Measurements from ENCODE around the gene ANKRD13B.
"Not testable (repeated sequence)": the region's sequence is repeated elsewhere in the genome, so short reads cannot be mapped to it uniquely, and the experiment has no call there.

ANKRD13B gene

GRCh38 chr17:29592850-29593551 lies at the start of gene ANKRD13B:
Gene ANKRD13B (plus strand): TSS chr17:29593132. CDS start chr17:29593622, 490 bp downstream.
- Histone ChIP-seq H3K9ac (ENCODE audit: low read length) (peak within 1 kb of the TSS; percentile 18), H3K27me3 (ENCODE audit: control insufficient read depth, insufficient read depth, low read length) (no peaks in the 10 kb centered on the region)

GRCh38 chr17:29544066-29544465 lies 48.9 kb upstream of the ANKRD13B start:
- no peak overlapping the region for H3K27ac ChIP-seq (ENCODE audit: low read depth, low read length)
- H3K27me3 ChIP-seq (ENCODE audit: control insufficient read depth, insufficient read depth, low read length), result no peaks in the 10 kb centered on the region
- no peak overlapping the region for H3K9ac ChIP-seq (ENCODE audit: low read length)
- peaks cover 10% of the 10 kb centered on the region for H3K36me3 ChIP-seq (ENCODE audit: control insufficient read depth, insufficient read depth, low read length)
- H3K4me1 ChIP-seq (ENCODE audit: control insufficient read depth, insufficient read depth, low read length), result no peaks in the 10 kb centered on the region
- H3K4me3 ChIP-seq (ENCODE audit: low read length), result no peak overlapping the region

More at GRCh38 chr17:29592850-29593551, at the start of gene ANKRD13B:
- H3K27ac ChIP-seq (ENCODE audit: low read depth, low read length), result peak within 1 kb of the TSS; percentile 87
- H3K36me3 ChIP-seq (ENCODE audit: control insufficient read depth, insufficient read depth, low read length), result no peaks in the 10 kb centered on the region
- H3K4me1 ChIP-seq (ENCODE audit: control insufficient read depth, insufficient read depth, low read length), result peaks cover 25% of the 10 kb centered on the region
- peak within 1 kb of the TSS; percentile 77 for H3K4me3 ChIP-seq (ENCODE audit: low read length)

- Histone ChIP-seq H3K36me3 (ENCODE audit: control insufficient read depth, insufficient read depth, low read length) (peaks cover 10% of the 10 kb centered on the region), H3K9ac (ENCODE audit: low read length) (no peak overlapping the region), H3K4me1 (ENCODE audit: control insufficient read depth, insufficient read depth, low read length) (no peaks in the 10 kb centered on the region), H3K27ac (ENCODE audit: low read depth, low read length) (no peak overlapping the region), H3K4me3 (ENCODE audit: low read length) (no peak overlapping the region), H3K27me3 (ENCODE audit: control insufficient read depth, insufficient read depth, low read length) (no peaks in the 10 kb centered on the region)
These were observed 46.8 kb upstream of the ANKRD13B start for GRCh38 chr17:29546085-29546484.

- Histone ChIP-seq H3K4me1 (ENCODE audit: control insufficient read depth, insufficient read depth, low read length) (no peaks in the 10 kb centered on the region), H3K4me3 (ENCODE audit: low read length) (no peak overlapping the region), H3K27ac (ENCODE audit: low read depth, low read length) (no peak overlapping the region), H3K27me3 (ENCODE audit: control insufficient read depth, insufficient read depth, low read length) (no peaks in the 10 kb centered on the region), H3K9ac (ENCODE audit: low read length) (no peak overlapping the region), H3K36me3 (ENCODE audit: control insufficient read depth, insufficient read depth, low read length) (peaks cover 10% of the 10 kb centered on the region)
These were observed 46.1 kb upstream of the ANKRD13B start for GRCh38 chr17:29546830-29547229.

- H3K36me3 ChIP-seq (ENCODE audit: control insufficient read depth, insufficient read depth, low read length), result no peaks in the 10 kb centered on the region
- no peak overlapping the region for H3K9ac ChIP-seq (ENCODE audit: low read length)
- H3K27me3 ChIP-seq (ENCODE audit: control insufficient read depth, insufficient read depth, low read length), result no peaks in the 10 kb centered on the region
- H3K27ac ChIP-seq (ENCODE audit: low read depth, low read length), result no peak overlapping the region
- no peaks in the 10 kb centered on the region for H3K4me1 ChIP-seq (ENCODE audit: control insufficient read depth, insufficient read depth, low read length)
- H3K4me3 ChIP-seq (ENCODE audit: low read length), result no peak overlapping the region
These were observed 43.6 kb upstream of the ANKRD13B start for GRCh38 chr17:29549177-29549923.

- Histone ChIP-seq H3K4me3 (ENCODE audit: low read length) (no peak overlapping the region), H3K4me1 (ENCODE audit: control insufficient read depth, insufficient read depth, low read length) (no peaks in the 10 kb centered on the region), H3K9ac (ENCODE audit: low read length) (no peak overlapping the region), H3K27ac (ENCODE audit: low read depth, low read length) (no peak overlapping the region), H3K27me3 (ENCODE audit: control insufficient read depth, insufficient read depth, low read length) (no peaks in the 10 kb centered on the region), H3K36me3 (ENCODE audit: control insufficient read depth, insufficient read depth, low read length) (no peaks in the 10 kb centered on the region)
These were observed 37.1 kb upstream of the ANKRD13B start for GRCh38 chr17:29555840-29556239.

- no peaks in the 10 kb centered on the region for H3K27me3 ChIP-seq (ENCODE audit: control insufficient read depth, insufficient read depth, low read length)
- H3K36me3 ChIP-seq (ENCODE audit: control insufficient read depth, insufficient read depth, low read length), result peaks cover 2% of the 10 kb centered on the region
- no peak overlapping the region for H3K27ac ChIP-seq (ENCODE audit: low read depth, low read length)
- H3K4me1 ChIP-seq (ENCODE audit: control insufficient read depth, insufficient read depth, low read length), result peaks cover 2% of the 10 kb centered on the region
- H3K9ac ChIP-seq (ENCODE audit: low read length), result no peak overlapping the region
- no peak overlapping the region for H3K4me3 ChIP-seq (ENCODE audit: low read length)
These were observed 35.7 kb upstream of the ANKRD13B start for GRCh38 chr17:29557085-29557738.

GRCh38 chr17:29557739-29558116 lies 35.2 kb upstream of the ANKRD13B start:
- peaks cover 5% of the 10 kb centered on the region for H3K36me3 ChIP-seq (ENCODE audit: control insufficient read depth, insufficient read depth, low read length)
- no peak overlapping the region for H3K9ac ChIP-seq (ENCODE audit: low read length)
- H3K4me1 ChIP-seq (ENCODE audit: control insufficient read depth, insufficient read depth, low read length), result peaks cover 2% of the 10 kb centered on the region
- no peak overlapping the region for H3K27ac ChIP-seq (ENCODE audit: low read depth, low read length)
- no peaks in the 10 kb centered on the region for H3K27me3 ChIP-seq (ENCODE audit: control insufficient read depth, insufficient read depth, low read length)
- H3K4me3 ChIP-seq (ENCODE audit: low read length), result no peak overlapping the region

- not testable (repeated sequence) for H3K27ac ChIP-seq (ENCODE audit: low read depth, low read length); H3K36me3 ChIP-seq (ENCODE audit: control insufficient read depth, insufficient read depth, low read length); H3K9ac ChIP-seq (ENCODE audit: low read length); H3K4me3 ChIP-seq (ENCODE audit: low read length); H3K4me1 ChIP-seq (ENCODE audit: control insufficient read depth, insufficient read depth, low read length); H3K27me3 ChIP-seq (ENCODE audit: control insufficient read depth, insufficient read depth, low read length)
These were observed 34.8 kb upstream of the ANKRD13B start for GRCh38 chr17:29558139-29558538.

GRCh38 chr17:29559640-29560039 lies 33.3 kb upstream of the ANKRD13B start:
- H3K4me3 ChIP-seq (ENCODE audit: low read length), result no peak overlapping the region
- peaks cover 2% of the 10 kb centered on the region for H3K4me1 ChIP-seq (ENCODE audit: control insufficient read depth, insufficient read depth, low read length)
- H3K27ac ChIP-seq (ENCODE audit: low read depth, low read length), result no peak overlapping the region
- peaks cover 5% of the 10 kb centered on the region for H3K36me3 ChIP-seq (ENCODE audit: control insufficient read depth, insufficient read depth, low read length)
- no peaks in the 10 kb centered on the region for H3K27me3 ChIP-seq (ENCODE audit: control insufficient read depth, insufficient read depth, low read length)
- no peak overlapping the region for H3K9ac ChIP-seq (ENCODE audit: low read length)

- Histone ChIP-seq H3K27me3 (ENCODE audit: control insufficient read depth, insufficient read depth, low read length) (no peaks in the 10 kb centered on the region), H3K9ac (ENCODE audit: low read length) (no peak overlapping the region), H3K4me1 (ENCODE audit: control insufficient read depth, insufficient read depth, low read length) (peaks cover 2% of the 10 kb centered on the region), H3K27ac (ENCODE audit: low read depth, low read length) (no peak overlapping the region), H3K36me3 (ENCODE audit: control insufficient read depth, insufficient read depth, low read length) (peaks cover 5% of the 10 kb centered on the region), H3K4me3 (ENCODE audit: low read length) (no peak overlapping the region)
These were observed 32.6 kb upstream of the ANKRD13B start for GRCh38 chr17:29560316-29560715.

- peaks cover 2% of the 10 kb centered on the region for H3K4me1 ChIP-seq (ENCODE audit: control insufficient read depth, insufficient read depth, low read length)
- H3K4me3 ChIP-seq (ENCODE audit: low read length), result no peak overlapping the region
- no peak overlapping the region for H3K9ac ChIP-seq (ENCODE audit: low read length)
- peaks cover 5% of the 10 kb centered on the region for H3K36me3 ChIP-seq (ENCODE audit: control insufficient read depth, insufficient read depth, low read length)
- no peaks in the 10 kb centered on the region for H3K27me3 ChIP-seq (ENCODE audit: control insufficient read depth, insufficient read depth, low read length)
- H3K27ac ChIP-seq (ENCODE audit: low read depth, low read length), result no peak overlapping the region
These were observed 31.1 kb upstream of the ANKRD13B start for GRCh38 chr17:29561554-29562517.
